RPMI8226 (cell line): Measurements from ENCODE around the gene EXTL1.

ENCODE experiments used
- DNase-seq: peaks from one replicate; pipeline ENCODE4 v3.0.0-alpha.2; 2015

Gene EXTL1

DNA sequence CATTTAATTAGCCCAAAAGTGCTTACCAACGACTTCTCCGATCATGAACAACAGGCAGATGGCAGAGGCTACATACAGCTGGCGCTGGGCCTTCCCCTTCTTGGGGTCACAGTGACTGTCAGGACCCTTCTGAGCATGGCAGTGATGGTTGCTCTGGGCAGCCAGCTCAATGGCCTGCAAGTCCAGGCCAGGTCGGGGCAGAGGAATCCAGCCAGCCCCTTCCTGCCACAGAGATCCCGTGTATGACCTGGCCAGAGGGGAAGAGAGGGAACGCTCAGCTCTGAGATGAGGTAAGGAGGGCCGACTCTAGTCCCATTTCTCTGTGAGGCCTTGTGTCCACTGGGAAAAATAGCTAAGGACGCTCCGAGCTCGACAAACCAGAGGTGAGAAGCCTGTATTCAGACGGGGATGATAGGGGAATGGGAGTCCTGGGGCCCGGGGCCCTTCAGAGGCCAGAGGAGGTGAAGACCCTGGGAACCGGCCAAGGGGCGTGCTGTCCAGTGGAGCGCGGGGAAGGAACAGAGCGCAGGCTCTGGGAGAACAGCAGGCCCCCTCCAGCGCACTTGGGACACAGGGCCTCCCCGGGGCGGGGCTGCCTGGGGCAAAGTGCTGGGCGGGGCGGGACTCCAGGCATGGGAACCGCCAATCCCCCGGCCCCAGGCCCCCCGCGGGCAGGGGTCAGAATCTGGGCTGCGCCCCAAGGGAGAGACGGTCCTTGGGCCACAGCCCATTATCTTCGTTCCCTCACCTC lies 23.6 kb downstream of the EXTL1 start:
- DNase-seq: no peak

DNA sequence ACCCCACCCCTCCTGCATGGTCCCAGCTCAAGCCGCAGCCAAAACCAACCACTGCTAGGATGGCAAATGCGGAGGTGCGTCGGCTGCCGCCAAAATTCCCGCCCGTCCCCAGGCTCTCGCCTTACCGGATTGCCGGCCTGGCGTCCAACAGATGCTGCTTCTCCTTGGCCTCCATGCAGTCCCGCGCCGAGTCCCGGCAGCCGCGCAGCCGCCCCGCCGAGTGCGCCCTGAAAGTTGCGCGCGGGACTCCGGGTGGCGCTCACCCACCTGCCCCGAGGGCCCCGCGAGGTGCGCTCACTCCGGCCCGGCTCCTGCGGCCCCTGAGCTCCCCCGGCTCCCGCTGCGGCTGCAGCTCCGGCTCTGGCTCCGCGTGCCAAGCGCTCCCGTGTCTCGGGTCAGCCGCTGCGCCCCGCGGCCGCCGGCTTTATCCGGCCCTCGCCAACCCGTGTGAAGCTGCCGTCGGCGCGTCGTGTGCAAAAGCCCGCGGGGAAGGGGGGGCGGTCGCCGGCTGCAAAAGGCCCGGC lies 24.2 kb downstream of the EXTL1 start, which contains the start of gene SLC30A2:
TSS of gene SLC30A2 (minus strand) at position 397 of the 524 bp plus-strand sequence. CDS start at position 175, 222 bp downstream.
- DNase-seq: no peak

DNA sequence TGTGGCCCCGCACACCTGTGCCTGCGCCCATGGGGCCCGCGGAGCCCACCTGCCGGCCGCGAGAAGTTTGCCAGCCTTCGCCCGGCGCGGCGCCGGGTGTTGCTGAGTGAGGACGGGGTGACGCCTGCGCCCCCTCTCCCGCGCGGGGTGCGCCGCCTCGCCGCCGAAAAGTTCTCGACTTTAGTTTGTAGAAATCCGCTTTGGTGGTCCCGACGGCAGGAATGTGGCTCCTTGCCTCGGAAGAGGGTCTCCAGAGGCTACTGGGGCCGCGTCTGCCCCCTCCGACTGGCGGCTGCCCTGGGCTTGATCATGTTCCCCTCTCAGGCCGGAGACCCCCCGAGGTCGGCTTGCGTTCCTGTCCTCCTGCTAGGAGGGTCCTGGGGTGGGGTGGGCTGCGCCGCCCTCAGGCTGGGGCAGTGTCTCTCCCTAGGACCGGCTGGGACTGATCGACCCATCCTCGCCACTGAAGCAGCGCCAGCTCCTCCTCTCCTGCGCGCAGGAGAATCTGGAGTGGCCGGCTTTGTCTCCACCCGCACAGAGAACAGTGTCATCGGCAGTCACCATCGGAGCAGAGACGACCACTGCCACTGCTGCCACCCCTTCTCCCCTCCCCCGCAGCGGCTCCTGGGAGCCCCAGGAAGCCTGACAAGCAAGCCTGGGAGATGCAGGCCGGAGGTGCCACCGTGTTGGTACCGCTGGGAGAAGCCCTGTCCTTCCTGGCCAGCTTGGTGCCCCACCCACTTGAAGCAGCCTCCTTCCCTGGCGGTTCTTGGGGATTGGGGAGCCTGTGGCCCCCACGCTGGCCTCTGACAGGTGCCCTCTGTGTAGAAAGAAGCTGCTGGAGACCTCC lies 24.9 kb downstream of the EXTL1 start:
- DNase-seq: no peak

DNA sequence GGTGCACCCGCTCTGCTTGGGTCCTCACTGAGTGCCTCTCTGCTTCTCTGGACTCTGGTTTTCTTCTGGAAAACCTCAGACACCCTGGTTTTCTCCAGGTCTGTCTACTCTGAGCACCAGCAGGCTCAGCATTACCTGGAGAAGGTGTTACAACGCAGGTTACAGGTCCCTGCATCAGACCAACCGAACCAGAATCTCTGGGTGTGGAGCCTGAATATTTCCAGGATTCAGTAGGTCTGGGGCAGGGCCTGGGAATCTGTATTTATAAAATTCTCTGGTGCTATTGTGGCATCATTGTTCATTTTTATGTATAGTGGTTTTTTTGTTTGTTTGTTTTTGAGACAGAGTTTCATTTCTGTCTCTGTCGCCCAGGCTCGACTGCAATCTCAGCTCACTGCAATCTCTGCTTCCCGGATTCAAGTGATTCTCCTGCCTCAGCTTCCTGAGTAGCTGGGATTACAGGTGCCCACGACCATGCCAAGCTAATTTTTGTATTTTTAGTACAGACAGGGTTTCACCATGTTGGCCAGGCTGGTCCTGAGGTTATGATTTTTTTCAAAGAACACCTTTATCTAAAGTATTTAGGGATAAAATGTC lies 25.8 kb downstream of the EXTL1 start:
- DNase-seq: no peak

DNA sequence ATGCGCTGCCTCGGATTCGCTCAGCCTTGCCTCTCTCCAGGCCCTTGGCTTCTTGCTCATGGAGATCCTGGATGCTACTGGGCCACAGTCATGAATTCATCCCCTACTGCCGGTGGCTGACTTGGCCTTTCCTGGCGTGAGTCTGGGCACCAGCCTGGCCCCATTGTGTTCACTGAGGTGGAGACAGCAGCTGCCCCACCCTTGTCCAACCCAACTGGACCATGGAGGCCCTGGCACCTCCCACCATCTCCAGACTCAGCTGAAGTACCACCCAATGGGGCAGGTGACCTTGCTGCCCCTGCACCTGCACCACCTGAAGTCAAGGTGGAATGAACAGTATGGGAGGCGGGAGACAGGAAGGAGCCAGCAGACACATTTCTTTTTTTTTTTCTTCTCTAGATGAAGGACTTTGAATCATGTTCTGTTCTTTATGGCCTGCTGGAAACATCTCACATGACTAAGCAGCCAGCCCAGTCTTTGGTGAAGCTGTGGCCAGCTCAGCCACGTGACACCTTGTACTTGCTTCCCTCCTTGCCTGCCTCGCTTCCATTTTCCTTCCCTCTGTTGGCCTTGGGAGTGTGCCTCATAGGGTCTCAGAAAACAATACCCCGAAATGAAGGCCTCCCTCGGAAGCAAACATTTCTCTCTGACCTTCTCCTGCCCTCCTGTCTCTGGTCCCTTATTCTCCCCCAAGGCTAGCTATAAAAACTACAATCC lies 28.1 kb downstream of the EXTL1 start:
- DNase-seq: no peak

DNA sequence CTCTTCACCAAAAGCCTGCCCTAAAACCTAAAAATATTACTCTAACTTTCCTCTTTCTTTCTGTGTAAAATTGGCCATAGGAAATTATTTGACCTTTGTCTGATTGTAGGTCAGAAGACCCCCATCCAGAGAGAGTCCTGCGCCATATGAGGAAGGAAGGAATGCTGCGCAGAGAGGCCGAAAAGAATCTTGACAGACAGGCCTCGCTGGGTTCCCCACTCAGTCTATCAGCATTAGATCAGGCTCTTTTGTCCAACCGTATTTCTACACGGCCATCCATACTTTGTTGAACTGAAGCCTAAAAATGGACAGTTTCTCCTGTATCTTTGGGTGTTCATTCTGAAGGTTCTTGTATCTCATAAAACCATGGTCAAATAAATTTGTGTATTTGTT lies 28.7 kb downstream of the EXTL1 start:
- no peak for DNase-seq

DNA sequence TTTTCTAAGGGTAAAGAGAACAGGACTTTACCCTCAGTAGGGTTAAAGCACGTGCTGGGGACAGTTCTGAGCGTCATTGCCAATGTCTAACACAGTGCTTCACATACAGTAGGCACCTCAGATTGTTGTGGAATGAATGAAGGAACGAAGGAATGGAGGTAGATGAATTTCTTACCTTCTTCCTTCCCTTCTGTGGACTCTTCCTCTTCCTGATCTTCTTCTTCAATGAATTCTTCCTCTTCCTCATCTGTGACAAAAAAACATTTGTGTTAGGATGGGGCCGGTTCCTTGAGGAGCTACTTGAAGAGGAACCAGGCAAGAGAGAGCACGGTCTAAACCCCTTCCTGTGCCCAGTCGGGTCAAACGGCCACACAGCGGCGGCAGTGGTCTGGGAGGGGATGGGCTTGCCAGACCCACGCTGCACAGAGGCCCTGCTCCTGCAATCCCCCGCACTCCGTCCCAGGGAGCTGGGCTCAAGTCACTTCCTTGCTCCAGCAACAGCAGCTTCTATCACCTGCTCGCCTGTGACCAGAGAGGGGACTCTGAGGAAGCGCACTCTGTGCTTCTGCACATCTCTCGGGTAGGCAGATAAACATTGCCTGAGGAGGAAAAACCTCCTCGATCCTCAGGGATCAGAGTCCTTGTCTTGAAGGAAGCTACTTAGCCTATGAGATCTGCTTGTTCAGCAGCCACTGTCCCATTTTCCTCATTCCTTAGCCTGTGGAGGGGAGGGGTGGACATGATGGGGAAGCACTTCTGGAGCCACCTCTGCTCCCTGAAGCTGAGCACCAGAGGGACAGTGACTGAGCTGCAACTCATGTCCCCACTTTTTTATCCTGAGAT lies 32.4 kb downstream of the EXTL1 start:
- DNase-seq: no peak

DNA sequence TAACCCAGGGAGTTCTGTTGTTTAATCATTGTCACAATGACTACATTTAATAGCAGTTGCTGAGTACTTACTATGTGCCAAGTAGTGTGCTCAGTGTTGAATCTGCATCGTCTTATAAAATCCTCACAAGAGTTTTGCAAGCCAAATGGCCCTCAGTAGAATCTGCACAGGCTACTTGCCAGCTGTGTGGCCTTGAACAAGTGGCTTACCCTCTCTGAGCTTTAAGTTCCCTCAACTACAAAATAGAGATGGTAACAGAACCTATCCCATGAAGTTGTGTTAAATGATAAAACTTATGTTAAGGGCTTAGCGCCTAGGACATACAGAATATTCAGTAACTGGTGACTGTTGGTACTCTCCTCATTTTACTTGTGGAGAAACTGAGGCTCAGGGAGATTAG lies 33.5 kb downstream of the EXTL1 start:
- no peak for DNase-seq

DNA sequence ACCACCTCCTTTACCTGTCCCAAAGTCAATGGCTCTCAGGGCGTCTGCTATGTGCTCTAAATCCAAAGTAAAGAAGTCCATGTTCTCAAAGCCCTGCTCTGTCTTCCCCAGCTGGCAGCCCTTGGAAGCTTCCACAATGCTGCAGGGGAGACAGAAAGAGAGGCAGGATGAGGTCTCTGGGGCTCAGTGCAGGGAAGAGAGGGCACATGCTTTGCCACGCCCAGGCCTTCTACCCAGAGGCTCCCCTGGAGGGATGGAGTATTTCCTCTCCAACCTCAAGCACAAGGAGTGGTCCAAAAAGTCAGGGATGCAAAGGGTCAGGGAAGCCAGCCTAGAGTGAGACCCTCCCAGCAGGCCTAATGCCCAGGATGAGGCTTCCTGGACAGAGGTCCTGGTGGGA lies 35.6 kb downstream of the EXTL1 start:
- DNase-seq: no peak

DNA sequence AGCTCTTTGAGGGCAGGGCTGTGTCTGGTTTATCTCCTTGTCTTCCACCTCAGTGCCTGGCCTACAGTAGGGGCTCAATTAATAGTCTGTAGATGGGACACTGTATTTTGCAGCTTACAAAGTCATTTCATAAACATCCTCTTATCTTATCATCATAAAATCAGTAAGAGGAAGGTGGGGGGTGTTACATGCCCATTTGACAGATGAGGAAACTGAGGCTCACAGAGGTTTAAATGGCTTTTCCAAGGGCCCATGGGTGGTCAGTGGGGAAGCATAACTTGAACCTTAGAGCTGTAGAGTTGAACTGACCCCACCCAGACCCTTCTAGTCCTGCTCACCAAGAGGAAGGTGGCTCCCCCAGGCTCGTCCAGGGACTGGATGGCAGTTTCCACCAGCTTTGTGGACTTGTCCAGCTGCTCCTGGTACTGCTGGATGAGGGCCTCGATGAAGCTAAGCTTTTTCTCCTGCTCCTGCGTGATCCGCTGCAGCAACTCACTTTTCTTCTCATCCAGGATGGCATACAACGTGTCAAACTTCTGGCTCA lies 36.5 kb downstream of the EXTL1 start:
- DNase-seq: no peak

DNA sequence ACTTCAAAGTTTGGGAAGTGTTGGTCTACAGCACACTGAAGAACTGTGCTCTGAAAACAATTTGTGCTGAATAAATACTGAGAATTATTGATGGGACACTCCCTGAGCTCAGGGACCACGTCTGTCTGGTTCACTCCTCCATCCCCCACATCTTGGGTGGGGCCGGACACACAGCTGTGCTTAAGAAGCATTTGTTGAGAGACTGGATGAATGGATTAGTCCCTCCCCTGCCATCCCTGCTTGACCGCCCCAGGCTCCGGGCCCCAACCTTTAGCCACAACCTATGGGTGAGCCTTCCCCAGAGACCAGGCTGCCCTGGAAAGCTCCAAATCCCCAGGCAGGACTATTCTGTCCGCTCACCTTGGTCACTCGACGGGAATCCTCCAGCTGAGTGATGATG lies 38.3 kb downstream of the EXTL1 start:
- DNase-seq: no peak

DNA sequence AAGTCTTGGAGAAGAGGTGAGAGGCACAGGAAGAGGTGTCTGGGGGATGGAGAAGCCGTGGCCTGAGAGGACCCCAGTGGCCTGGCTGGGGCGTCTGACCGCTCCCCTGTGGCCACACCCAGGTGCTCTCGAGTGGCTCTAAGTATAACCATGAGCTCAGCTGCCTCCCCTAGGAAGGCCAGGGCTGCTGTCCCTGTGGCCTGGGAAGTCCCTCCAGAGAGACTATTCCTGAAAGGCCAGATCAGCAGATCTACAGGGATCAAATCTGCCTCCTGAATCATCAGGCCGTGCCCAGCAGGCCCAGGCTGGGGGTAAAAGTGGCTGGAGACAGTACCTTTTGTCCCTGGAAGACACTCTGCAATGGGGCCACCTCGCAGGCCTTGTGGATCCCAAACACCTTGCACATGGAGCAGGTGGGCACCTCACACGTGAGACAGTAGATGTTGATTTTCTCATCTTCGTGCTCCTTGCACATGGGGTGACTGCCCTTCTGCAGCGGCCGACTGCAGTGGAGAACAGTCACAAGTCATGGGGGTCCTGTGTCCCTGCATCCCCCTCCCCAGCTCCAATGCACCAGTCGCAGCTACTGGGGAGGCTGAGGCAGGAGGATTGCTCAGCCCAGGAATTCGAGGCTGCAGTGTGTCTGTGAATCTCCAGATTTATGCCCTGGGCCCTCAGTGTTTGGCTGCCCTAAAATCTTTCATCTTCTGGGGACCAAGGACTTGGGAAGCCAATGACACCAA lies 39.4 kb downstream of the EXTL1 start:
- DNase-seq: no peak

DNA sequence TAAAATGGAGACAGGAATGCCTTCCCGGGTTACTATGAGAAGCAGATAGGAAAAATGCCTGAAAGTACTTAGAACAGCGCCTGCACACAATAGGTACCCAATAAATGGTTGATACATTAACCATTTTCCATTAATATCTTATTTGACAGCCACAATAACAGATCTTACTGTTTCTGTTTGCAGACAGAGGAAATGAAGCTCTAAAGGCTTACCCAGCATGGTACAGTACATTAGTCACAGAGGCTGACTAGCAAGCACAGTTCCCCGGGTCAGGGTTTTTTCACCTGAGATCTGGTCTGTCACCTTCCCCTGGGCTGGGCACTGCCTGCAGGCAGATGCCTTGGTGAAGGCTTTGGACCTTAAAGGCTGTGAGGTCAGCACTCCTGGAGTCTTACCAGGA lies 43.0 kb downstream of the EXTL1 start:
- DNase-seq: no peak

DNA sequence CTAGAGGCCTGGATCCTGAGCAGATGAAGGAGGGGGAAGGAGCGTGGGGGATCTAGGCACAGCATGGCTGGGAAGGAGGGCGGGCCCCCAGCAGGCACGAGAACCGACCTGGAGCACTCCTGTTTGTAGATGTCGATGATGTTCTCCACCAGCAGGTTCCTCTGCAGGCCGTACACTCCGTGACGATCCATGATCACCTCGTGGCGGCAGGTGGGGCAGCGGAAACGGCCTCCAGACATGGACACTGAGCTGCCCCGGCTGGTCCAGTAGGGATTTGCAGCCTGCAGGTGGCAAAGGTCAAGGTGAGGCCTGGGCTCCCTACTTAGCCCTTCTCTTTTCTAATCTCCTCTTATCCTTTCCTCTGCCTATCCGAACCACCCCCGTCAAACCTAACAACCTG lies 44.6 kb downstream of the EXTL1 start:
- no peak for DNase-seq

DNA sequence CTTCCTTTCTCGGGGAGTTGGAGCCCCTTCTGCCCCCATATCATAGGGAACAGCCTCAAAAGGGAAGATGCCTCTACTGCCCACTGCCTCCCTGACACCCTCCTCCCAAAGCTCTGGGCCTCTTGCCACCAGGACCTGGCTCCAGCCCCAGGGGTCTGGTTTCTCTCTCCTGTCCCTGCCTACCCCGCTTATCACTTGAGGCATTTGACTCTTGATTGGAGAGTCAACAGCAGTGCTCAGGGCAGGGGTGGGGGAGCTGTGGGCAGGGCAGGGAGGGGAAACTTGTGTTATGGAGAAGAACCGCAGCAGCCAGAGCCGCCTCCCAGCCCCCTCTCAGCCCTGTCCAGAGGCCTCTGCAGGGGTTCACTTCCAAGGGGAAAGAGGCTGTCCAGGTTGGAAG lies 45.3 kb downstream of the EXTL1 start:
- no peak for DNase-seq

DNA sequence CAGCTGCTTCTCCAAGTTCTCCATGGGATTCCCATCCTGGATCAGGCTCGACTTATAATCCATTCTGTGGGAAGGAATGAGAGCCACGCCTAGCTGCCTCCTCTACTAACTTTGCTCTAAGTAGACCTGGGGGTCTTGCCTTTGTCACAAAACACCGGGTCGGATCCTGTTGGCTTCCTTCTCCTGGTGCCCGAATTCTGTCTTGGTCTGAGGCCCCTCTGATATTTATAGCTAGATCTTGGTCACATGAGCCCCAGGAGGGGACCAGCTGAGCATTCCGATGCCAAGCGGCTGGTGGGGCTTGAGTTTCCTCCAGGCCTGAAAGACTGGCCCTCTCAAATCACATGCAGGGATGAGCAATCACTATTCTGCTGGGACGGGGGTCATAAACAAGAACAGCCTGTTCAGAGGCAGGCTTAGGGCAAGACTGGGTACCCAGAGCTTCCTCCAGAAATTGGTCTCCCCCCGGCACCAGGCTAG lies 45.9 kb downstream of the EXTL1 start, which contains the start of gene TRIM63:
TSS of gene TRIM63 (minus strand) at position 199 of the 480 bp plus-strand sequence. CDS start at position 63, 136 bp downstream.
- no peak for DNase-seq

DNA sequence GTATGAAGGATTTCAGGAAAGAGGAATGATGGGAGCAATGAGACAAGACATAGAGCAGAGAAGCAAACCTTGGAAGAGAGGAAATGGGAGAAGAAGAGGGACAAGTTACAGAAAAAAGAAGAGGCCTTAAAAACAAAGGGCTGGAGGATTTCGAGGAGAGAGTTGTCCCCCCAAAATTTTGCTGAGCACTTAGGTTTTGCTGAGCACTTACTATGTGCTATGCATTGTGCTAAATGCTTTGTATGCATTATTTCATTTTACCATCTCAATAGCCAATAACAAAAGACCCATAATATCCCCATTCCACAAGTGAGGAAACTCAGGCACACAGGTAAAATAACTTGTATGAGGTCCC lies 48.3 kb downstream of the EXTL1 start:
- DNase-seq: no peak

DNA sequence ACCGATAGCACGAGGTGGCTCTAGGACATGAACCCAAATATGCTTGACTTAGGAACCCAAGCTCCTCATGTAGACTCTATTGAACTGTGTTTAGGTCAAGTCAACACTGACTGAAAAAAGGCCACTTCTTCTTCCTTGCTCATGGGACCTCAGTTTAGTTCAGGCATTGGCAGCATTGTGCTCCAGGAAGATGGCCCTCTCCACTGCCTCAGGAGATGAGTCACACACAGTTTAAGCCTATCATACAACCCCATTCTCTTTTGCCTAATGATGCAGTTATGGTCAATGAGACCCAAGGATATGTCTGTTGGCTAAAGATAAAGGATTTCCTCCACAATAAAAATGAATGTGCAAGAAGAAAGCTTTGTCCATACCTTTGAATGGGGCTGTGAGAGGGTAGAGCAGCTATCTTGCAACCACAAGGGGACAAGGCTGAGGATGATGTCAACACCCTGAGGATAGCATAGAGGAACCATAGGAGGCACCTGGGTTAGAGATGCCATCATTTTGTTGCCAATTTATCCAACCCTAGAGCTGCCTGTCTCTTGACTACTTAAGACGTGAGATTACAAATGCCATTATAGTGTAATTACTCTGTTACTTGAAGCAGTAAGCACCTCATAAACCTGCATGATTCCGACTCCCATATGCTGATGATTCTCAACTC lies 48.9 kb downstream of the EXTL1 start:
- no peak for DNase-seq

DNA sequence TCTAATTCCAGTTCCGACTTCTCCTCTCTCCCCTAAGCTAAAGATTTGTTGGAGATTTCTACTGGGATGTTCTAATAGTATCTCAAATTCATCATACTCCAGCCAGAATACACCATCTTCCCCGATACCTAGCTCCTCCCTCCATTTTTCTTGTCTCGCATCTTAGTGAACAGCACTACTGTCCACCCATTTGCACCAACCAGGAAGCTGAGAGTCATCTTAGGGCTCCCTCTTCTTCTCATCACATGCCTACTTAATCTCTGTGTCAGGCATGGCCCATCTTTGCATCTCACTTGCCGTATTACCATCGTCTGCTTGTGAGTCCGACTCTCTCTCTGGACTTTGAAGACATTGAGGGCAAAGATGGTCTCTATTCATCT lies 49.4 kb downstream of the EXTL1 start:
- no peak for DNase-seq

DNA sequence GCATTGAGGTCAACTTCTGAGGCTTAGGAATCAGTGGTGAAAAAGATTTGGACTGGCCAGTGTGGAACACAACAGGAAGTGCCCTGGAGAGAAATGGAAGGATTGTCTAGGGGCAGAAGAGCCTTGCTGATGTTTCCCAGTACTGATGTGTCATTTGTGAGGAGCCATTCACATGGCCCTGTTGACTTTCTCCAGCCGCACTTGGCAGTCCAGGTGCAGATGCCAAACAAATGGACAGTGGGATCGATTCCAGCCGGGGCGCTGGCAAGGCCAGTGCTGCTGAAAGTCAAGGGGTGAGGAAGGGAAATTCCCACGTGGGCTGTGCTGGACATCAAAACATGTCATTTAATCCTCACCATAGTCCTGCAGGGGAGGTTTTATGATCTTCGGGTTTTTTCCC lies 50.7 kb downstream of the EXTL1 start:
- no peak for DNase-seq
